Fibroblast of the conjunctiva (primary cell): ENCODE measurements around the gene ADCY4.
A peak's percentile ranks its signal among the peaks of the same experiment; 100 is the strongest.

Experiments
- DNase-seq: peaks from one replicate; pipeline ENCODE4 v3.0.0-alpha.2; 2010; ENCODE audit warnings: low read depth

Gene ADCY4

DNA sequence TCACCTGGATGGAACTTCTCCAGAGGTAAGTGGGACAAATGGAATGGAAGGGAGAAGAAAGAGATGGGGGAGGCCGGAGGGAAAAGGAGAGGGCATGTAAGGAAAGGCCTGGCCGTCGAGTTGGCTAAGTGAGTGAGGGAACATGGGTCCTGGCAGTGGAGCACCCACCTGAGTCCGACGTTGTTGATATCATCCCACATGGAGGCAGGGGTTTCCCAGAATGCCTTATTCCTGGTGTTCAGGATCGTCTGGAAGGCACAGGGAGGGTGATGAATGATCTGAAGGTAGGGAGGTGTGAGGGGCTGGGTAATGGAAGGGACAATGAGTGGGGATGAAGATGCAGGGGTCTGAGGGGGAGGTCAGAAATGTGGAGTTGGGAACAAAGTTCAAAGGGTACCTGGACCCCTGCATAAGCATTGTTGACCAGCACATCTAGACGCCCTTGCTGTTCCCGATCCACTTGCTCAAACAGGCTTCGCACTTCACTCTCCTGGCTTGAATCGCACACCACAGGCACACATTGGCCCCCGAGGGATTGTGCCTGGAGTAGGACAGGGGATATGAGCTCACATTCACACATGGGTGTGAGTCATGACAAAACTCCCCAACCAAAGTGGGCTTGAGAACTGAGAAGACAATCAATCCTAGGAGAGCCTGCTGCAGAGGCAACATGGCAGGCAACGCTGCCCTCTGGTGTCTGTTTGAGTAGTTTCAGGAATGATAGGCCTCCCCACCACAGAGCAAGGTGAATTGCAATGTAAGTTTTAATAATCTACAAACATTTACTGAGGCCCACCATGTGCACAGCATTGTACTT lies 38.3 kb downstream of the ADCY4 start:
- DNase-seq, result peak; percentile 87

DNA sequence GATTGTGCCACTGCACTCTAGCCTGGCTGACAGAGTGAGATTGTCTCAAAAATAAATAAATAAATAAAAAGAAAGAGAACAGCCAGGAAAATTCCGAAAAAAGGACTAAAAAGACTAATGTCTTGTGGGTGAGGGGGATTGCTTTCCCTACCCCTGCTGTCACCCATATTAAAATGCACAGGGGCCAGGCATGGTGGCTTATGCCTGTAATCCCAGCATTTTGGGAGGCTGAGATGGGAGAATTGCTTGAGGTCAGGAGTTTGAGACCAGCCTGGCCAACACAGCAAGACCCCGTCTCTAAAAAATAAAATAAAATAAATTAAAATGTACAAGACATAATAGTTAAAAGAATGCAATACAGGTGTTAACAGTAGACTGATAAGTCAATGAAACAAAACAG lies 41.3 kb downstream of the ADCY4 start:
- DNase-seq, result no peak

DNA sequence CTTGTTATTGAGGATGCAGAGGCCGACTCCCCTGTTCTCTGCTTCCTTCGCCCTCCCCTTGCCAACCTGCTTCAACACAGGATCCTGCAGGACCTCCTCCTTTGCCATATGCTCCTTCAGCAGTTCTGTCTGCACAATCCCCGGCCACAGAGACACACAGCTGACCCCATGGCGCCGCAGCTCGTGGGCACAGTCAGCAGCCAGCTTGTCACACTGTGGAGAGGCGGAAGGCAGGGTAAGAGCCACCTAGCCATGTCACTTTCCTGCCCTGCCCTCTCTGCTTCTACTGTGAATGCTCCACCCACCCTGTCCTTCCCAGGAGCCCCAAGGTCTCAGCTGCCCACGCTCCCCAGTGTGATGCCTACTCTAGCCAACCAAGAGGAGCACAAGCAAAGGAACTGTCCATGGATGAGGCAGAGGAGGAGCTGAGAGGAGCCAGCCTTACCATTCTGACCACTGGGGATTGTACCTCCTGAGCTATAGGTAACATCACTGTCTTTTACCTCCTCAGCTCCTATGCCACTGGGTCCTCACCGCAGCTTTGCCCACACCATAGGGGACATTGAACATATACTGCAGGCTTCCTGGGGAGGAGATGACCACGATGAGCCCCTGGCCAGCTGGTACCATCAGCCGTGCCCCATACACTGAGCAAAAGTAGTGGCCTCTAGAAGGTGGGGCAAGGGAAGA lies 42.6 kb downstream of the ADCY4 start:
- no peak for DNase-seq

DNA sequence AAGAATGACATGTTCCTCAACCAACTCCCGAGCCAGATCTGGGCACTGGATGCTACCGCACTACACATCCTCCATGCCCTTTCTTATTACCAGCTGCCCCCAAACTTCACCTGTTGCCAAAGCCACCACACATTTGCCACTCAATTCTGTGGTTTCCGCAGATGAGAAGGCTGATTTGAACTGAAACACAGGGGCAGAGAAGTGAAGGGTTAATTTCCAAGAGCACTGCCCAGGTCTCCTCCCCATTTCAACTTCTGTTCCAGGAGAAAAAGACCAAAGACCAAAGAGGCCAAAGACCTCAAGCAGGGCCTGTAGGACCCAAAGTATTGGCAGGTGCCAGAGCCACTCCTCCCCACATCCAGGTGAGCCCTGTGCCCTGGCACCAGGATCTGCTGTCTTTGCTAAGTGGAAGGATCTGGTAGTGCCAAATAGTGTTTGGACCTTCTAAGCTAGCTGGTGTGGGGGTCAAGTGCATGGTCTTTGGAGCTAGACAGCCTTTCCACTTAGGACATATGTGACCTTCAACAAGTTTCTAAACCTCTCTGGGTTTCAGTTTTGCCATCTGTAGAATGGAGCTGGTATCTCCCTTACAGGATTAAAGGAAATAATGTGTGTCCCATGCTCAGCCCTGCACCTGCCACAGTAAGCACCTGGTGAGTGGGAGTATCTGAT lies 43.3 kb downstream of the ADCY4 start:
- DNase-seq, result no peak

DNA sequence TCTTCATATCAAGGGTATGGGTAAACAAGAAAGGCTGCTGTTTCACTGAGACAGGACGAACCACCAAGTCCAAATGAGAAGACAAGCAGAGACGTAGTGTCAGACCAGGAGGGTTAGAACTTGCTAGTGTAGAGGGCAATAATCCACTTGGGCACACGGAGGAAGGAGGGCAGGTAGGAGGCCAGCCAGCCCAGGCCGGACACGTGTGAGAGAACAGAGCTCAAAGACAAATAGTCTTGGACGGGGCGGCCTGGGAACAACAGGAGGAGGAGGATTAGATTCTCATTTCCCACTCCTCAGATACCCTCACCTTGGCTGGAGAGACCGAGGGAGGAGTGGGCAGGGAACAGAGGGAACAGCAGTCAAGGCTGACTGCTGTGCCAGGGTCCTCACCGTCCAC lies 44.1 kb downstream of the ADCY4 start:
- DNase-seq, result no peak

DNA sequence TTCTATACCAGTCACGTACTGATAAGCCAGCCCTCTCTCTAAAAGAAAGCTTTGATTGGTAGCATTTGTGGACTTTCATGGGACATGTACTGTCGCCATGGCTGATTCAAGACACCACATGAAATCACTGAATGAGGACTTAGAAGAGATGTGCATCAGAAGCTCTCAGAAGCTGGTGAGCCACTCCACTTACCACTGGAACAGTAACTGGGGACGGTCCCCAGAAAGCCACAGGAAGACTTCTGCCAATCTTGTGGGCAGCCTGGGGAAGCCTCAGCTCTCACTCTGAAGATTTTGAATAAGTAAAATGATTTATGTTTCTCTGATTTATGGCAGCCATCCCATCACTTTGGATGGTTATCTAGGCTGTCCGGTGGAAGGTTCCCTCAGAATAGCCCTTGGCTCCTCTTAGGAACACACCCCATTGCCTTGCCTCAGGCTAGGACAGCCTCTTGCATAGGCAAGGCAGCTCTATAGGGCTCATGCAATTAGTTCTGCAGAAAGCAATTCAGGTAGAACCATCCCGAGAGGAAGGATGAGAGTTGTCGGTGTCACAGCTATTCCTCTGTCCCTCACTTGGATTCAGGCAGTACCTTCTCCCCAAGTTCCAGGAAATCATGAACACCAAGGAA lies 45.1 kb downstream of the ADCY4 start:
- no peak for DNase-seq

DNA sequence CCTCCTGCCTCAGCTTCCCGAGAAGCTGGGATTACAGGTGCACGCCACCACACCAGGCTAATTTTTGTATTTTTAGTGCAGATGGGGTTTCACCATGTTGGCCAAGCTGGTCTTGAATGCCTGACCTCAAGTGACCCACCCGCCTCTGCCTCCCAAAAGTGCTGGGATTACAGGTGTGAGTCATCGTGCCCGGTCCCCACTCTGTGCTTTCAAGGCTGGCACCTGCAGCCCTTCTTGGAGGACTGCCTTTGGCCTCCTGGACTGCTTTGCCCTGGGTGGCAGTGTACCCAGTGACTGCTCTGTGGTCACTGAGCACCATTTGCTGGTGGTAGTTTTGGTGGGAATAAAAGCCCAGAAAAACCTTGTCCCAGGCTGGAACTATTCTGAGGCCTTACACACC lies 47.9 kb downstream of the ADCY4 start:
- no peak for DNase-seq

DNA sequence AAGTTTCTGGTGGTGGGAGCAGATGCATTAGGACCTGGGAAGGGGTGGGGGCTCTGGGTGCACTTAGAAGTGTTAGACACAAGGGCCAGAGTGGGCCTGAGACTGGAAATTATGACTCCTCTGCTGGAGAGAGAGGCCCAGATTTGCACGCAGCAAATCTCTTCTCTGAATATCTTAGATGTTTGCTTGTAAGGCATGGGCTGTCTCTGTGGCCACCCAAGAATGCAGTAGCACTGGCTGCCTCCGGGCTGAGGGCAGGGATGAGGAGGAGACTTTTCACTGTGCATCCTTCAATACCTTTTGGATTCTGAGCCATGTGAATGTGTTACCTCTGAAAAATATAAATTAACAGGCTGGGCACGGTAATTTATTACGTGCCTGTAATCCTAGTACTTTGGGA lies 49.5 kb downstream of the ADCY4 start:
- no peak for DNase-seq

DNA sequence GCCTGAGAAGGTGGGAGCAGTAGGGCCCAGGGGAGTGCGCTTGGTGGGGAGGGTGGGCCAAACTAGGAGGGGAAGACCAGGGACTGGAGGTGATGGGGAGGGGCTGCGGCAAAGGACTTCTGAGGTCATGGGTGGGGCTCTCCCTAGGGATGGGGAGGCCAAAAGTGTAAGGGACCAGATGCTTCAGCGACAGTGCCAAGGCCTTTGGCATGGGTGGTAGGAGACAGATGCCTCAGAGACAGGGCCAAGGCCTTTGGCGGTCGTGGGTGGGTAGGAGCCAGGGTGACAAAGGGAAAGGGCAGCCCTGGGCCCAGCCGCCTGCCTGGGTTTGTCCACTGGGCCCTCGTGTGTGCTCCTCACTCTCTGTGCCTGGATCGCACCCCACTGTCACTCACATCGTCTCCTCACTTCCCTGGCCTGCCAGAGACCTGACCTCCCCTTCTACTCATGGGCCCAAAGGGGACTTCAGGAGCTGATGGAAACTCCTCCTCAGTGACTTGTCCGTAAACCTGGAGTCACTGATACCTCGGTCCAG lies 50.3 kb downstream of the ADCY4 start:
- DNase-seq, result no peak

DNA sequence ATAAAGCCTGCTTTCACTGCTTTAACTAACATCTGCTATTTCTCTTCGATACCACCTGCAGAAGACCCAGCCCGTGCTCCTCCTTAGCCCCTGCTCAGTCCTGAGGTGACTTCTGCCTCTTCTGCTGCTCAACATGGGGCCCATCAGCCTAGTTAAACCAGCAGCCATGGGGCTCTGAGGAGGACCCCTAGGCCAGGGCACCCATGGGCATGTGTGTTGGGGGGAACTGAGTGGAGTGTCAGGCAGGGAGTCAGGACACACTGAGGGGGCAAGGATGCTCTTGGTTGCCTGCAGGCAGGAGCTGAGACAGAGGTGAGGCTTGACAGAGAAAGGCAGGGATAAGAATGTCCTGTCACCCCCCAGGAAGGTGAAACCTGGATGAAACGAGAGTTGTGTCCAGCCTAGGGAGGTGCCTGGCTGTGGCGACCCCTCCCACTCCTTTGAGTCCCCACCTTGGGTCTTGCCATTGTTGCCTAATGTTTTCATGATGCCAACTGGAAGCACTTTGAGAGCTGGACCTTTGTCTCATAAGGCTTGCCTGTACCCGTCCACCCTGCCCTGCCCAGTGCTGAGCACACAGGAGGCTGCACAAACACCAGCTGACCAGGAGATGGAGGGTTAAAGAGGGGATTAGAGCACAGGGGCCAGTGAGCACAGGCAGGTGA lies 50.9 kb downstream of the ADCY4 start:
- DNase-seq, result no peak

DNA sequence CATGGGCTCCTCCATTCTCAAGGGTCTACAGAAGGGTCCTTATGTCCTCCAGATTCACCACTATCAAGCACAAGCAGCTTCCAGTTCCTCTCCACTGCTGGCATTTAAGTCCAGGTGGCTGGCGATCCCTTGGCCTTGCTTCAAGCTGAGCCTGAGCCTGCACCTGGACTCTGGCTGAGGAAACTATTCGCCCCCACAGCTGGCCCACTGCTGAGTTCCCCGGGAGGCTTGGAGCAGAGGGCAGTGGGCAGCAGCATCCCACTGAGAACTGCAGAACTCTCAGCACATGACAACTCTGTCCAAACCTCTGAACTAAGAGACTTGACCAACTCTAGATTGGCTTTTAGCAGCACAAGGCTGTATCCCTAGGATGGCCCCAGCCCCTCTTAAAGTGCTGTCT lies 52.1 kb downstream of the ADCY4 start:
- DNase-seq, result no peak

DNA sequence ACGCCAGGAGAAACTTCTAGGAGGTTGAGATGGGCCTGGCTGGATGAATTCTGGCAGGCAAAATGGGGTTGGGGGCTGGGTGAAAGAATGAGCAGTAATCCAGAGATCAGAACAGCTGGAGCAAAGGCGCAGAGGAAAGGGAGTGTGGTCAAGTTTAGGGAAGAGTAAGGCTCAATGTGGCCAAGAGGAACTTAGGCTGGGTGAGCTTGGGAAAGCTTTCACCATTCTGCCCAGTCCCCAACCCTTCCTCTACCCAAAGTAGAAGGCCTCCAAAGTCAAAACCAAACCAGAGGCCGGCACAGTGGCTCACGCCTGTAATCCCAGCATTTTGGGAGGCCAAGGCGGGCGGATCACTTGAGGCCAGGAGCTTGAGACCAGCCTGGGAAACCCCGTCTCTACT lies 53.2 kb downstream of the ADCY4 start:
- no peak for DNase-seq

DNA sequence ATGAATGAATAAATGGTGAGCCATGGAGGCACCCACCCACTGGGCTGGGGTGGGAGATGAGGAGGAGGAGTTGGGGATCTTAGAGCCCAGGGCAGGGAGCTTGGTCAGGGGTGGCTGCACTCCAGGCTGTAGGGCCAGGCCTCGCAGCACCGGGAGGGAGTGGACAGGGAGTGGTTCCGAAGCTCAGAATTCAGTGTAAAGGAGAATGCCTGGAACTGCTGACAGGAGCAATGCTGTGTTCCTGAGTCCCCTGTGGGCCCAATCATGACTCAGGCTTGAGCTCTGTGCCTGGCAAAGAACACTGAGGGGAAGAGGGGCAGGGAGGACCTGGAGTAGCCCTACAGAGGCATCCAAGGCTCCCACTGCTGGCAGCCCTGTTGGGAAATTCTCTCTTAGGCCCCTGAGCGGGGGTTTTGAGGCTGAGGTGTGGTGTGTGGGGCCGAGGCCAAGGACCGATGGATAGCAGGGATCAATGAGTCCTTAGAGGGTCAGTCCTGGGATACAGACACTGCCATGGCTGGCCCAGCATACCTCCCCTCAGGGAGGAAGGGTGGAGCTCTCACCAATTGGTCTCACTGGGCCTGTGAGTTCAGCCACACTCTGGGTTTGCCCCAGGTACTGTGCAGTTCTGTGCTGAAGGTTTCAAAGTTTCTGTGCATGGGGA lies 53.9 kb downstream of the ADCY4 start:
- no peak for DNase-seq

DNA sequence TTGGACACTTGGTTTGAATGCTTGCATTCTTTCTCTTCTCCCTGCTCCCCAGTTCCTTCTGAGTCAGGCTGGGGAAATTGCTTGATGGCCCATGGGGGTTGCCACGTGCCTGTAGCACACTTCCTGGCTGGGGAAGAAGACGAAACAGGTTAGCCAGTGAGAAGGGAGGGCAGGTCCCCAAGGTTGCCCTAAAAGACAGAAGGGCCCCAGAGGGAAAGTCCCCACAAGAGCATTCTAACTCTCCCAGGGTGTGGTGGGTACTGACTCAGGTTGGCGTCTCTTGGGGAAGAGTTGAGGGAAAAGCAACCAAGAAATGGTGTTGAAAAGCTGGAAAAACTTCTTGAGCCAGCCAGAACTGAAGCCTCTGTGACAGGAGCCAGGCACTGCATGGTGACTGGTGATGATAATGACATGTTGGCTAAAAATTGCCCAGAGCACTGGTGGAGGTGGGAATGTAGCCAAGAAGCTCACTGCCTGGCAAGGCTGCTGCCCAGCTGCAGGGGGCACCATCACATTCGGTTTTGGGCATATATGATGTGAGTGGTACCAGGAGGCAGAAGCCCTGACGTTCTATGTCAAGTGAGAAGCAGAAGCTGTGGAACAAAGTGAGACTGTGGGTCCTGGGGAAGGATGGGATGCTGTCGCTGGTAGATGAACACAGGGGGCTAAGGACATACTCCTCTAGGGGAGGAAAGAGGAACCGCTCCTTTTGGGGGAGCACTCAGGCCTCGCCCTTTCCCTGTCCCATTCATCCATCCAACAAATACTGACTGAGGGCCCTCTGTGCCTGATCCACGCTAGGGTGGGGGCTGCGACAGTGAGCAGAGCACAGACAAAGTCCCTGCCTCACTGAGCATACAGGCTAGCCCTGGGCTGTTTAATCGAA lies 55.3 kb downstream of the ADCY4 start:
- DNase-seq, result no peak

DNA sequence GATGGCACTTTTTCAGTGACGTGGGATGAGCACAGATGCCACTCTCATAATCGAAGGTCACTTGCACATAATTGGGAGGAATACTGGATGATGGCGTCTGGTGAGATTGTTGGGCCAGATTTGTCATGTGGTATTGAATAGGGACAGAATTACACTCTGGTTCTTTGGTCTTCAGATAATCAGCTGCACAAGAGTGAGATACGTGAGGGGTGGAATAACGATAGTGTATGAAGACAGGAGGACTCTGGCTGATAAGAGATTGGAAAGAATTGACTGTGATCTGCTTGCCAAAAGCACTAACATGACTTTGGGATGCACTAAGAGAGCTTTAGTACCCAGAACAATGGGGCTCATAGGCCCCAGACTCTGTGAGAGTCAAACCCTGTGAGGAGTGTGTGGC lies 56.4 kb downstream of the ADCY4 start:
- no peak for DNase-seq

DNA sequence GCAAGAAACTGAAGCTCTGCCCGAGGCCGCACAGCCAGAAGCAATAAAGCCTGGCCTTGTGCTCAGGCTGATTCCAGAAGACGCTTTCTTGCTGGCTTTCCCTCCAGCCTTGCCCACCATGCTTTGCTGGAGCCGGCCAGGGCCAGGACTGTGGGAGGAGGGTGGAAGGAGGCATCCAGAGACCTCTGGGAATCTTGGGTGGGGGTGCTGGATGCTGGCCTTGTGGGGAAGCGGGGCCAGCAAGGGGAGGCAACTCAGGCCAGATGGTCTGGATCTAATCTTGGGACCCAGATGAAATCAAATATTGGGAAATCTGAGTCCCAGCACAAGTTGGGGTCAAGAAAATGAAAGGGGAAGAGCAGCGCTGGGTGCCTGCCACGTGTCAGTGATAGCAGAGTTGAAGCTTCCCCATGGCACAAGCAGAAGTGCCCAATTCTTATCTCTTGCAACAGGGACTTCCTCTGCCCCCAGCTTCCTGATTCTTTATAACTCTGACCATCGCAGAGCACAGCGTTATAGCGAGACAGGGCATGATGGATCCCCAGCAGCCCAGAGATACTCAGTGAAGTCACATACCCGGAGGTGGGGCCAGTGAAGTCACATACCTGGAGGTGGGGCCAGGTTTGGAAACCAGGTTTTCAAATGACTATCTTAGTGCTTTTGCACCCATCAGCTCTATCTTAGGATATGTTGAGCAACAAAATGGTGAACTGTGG lies 57.1 kb downstream of the ADCY4 start:
- no peak for DNase-seq

DNA sequence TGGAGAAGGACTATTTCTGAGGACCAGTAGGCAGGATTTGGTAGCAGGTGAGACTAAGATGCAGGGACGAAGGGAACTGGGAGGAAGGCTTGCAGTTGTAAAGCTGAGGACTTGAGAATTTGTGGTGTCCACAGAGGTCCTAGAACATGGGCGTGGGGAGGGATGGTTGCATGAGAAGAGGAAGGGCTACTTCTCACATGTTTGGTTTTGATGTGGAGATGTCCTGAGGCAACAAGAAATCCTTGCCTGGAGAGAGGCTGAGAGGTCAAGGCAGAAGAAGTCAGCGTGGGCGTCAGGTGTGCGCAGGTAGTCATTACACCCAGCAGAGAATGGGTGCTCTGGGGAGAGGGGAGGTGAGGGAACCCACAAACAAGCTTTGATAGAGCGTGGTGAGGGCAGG lies 57.8 kb downstream of the ADCY4 start:
- DNase-seq, result no peak

DNA sequence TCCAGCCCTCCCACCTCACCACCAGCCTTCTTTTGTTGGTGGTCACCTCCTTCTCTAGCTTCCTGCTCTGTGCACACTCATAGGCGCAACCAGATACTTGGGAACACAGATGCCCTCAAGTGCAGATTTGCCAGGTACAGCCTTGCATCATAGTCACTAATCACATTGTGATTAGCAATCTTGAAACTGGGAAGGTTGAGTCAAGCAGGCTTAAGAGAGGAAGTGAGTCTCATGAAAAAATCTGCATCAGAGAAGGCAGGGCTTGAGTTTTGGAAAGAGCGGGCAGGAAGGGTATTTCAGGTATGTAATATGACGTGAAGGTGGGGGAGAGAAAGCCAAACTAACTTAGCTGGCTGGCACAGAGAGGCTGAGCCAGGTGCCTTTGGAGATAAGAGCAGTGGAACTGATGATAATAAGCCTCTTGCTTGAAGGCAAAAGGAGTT lies 60.7 kb downstream of the ADCY4 start:
- no peak for DNase-seq

DNA sequence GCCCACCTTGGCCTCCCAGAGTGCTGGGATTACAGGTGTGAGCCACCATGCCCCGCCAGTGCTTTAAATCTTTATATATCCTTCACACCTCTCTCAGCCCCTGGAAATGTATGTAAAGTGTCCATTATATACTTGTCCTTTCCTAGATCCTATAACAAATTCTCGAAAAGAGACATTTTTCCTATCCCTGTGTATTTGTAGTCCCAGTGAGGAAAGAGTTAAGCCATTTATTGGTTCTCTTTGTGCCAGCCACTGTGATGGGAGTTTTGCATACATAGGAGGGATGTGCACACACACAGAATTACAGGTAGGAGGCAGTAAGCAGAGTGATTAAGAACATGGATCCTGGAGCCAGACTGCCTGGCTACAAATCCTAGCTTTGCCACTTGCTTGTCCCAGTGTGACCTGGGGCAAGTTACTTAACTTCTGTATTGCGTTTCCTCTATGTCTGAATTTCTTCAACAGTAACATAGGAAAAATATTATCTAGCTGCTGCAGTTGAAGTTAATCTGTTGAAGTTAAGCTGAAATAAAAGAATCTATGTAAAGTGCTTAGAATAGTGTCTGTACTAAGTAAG lies 61.4 kb downstream of the ADCY4 start:
- DNase-seq, result no peak
